ENCODE data around the gene FITM2.

DNA sequence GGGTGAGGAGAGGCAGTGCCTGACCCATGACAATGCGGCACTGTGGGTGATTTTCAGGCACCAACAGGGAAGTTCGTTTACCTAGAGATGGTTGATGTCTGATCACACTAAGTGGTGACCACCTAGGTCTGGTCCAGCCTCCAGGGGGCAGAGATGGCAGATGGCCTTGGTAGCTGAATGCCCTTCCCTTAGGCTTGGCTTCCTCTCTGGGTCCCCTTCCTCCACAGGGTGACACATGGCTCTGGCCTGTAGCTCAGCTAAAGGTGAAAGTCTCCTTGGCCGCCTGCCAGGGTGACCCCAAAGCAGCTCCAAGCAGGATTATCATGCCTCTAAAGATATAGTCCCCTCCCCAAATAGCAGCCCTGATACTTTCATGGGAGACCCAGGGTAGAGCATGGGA, 57.5 kb downstream of the FITM2 start:
- TF ChIP-seq, protein P1, sequence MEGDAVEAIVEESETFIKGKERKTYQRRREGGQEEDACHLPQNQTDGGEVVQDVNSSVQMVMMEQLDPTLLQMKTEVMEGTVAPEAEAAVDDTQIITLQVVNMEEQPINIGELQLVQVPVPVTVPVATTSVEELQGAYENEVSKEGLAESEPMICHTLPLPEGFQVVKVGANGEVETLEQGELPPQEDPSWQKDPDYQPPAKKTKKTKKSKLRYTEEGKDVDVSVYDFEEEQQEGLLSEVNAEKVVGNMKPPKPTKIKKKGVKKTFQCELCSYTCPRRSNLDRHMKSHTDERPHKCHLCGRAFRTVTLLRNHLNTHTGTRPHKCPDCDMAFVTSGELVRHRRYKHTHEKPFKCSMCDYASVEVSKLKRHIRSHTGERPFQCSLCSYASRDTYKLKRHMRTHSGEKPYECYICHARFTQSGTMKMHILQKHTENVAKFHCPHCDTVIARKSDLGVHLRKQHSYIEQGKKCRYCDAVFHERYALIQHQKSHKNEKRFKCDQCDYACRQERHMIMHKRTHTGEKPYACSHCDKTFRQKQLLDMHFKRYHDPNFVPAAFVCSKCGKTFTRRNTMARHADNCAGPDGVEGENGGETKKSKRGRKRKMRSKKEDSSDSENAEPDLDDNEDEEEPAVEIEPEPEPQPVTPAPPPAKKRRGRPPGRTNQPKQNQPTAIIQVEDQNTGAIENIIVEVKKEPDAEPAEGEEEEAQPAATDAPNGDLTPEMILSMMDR (IDR thresholded peaks at IDR 0.05) = no peak
- TF ChIP-seq EZH2 (IDR thresholded peaks at IDR 0.05; ENCODE audit: borderline replicate concordance, insufficient read depth, low read depth, low read length, poor library complexity, severe bottlenecking) = no peak
